Erythroblast (primary cell): ENCODE data around the gene RBMS1.

ENCODE experiments used
- DNase-seq, 2 experiments: peaks; one replicate each; lab custom pipeline; 2025; lab: John Stamatoyannopoulos, UW
- GATA1 ChIP-seq: IDR thresholded peaks from 2 replicates; pipeline ENCODE4 v1.6.1; 2011; ENCODE audit warnings: low read depth, mild to moderate bottlenecking, control low read depth, low read length, moderate library complexity
- POLR2A ChIP-seq: IDR thresholded peaks from 2 replicates; pipeline ENCODE4 v1.6.1; 2011; ENCODE audit warnings: mild to moderate bottlenecking, low read length

The RBMS1 gene

DNA sequence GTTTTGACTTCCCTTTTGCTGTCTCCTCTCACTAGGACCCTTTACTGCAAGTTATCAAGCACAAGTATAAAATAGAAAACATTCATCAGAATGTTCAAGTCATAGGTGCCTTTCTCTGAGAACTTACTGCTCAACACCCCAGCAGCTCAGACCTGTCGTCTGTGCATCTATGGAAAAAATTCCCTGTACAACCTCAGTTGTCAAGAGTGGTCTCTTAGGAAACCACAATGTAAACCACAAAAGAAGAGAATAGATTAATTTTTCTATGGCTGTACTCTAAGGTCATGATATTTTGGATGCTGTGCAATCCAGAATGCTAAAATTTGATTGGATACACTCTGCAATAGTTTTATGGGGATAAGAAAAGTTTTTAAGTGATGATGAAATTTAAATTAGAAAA, 84.1 kb downstream of the RBMS1 start:
- no peak for TF ChIP-seq POLR2A
- TF ChIP-seq GATA1, result no peak
- no peak for DNase-seq

DNA sequence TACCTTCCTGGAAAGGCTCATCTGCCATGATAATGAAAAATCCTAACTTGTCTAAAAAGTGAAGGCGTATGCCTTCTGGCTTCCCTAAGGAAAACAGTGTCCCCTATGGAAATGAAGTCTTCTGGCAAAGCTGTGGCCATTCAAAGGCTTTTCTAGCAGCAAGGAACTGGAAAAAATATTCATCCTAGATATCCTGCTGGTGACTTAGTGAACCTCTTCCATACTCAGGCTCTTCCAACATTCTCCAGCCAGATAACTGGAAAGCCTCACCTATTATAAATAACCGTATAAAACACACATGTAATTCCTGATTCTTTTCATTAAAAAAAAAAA, 84.7 kb downstream of the RBMS1 start:
- DNase-seq, result no peak
- TF ChIP-seq POLR2A (no peak), GATA1 (no peak)

DNA sequence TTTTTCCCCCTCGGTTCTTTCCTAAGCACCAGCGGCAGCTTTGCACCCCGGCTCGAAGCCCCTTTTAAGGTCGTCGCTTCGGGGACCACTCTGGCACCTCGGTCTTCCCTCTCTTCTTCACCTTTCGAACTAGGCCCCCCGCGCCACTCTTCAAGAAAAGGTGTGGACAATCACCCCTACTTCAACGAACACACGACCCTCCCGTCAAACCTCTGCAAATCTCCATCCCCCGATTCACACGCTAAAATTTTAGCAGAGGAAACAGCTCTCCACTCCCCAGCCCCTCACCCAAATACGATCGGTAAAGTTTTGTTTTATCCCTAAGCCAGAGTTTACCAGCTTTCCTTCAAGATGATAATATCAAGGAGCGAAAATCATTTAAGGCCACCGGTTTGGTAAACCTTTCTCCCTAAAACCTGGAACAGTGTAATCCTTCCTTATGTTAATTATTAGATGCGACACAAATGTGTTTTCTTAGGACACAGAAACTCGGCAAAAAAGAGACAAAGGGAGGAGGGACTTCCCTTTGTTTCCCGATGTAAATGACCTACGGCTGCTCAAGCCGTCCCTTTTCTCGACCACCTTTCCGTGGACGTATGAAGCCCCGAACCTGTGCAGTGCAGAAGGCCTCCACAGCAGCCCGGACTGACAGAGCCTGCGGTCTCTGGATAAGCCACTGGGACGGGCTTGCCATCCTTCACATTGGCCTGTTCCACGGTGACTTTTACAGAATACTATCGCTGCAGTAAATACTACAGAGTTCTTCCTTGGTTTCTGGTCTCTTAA, 85.2 kb downstream of the RBMS1 start:
- peak in 1 of 2 experiments; percentile 5 for DNase-seq
- TF ChIP-seq POLR2A (no peak), GATA1 (no peak)

DNA sequence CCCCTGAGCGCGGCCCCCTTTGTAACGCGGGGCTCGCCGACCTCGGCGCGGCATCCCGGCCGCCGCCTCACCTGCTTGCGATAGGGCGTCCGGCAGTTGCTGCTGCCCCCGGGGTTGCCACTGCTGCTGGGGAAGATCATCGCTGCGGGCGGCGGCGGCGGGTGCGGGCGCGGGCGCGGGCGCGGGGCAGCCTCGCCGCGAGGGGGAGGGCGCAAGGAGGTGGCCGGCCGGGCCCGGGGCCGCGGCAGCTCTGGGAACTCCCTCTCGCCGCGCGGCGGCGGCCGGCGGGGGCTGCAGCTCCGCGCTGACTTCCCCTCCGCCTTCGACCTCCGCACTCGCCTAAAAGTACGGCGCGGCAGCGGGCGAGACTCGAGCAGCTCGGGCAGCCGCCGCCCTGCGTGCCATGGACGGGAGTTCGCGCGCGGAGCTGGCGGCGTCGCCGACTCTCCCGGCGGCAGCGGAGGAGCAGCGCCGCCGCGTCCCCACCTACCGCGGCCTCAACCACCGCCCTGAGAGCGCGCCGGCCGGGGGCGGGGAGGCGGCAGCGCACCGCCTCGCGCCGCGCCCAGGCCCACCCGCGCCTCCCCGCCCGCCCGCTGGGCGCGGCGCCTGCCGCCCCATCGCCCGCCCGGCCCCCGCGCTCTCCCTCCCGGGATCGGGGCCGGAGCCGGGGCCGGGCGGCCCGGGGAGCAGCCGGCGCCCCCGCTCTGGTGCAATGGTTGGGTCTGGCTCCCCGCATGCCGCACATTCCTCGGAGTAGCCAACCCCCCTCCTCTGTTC, 86.0 kb downstream of the RBMS1 start:
- TF ChIP-seq GATA1, result no peak
- TF ChIP-seq POLR2A, result peak; percentile 45

DNA sequence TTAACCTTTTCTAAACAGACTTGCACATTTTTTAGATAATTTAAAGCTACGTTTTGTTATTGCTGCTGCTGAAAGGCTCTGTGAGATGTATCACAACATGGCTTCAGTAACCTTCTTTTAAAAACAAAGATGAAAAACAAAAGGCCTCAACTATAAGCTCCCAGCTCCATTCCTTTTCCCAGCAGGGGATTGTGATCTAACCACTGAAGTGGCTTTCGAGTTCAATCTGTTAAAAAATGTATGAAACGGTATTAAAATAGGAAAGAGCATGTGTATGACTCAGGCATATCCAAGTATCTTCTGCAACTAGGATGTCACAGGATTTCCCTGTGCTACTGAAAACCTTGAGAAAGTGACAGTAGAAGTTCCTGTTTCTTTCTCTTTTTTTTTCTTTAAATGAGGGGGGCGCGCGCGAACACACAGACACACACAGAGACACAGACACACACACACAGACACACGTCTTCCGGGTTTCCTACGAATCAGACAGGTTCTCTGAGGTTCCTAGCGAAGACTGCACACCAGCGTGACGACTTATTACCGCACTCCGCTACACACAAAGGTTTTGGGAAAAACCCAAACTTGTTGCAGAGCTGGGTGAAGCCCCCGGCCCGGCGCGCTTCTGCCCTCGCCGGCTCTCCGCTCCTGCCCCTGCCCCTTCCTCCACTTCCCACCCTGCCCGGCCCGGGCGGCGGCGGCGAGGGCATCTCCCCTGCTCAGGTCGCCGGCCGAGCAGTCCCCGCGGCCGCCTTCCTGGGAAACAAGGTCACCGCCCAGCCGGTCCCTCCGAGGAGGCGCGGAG, 86.8 kb downstream of the RBMS1 start:
- peak; percentile 71 to 76 for DNase-seq
- TF ChIP-seq POLR2A (peak; percentile 30), GATA1 (no peak)

More for the DNA sequence above, 86.0 kb downstream of the RBMS1 start:
- peak; percentile 83 to 86 for DNase-seq

DNA sequence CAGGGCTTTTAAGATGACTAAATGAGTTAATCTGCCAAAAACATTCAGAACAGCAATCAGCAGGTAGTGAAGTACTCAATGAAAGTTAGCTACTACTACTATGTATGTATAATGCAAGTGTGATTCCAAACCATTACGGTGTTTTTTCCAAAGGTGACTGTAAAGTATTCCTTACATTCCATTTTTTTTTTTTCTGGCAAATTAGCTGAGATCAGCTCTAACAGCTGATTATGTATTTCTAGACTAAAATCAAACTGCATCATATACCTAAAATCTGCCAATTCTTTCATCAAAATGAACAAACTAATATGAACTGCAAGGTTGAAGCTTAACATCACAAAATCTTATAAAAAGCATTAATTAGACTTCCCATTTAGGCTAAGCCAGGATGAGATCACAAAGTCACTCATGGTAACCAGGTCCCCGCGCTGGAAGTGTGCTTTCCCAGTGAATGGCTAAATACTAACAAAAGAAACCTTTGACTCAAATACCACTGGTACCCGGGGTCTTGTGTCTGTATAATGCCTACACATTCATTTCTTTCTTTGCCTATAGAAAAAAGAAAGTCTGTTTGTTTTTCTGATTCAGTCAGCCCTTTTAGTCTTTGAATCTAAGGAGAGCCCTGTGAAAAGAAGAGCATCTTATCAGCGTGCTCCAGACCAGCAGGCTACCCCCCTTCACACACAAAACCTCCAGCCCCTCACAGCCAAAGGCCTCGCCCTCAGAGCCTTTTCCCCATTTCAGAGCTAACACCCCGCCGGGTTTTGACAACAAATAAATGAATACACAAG, 88.3 kb downstream of the RBMS1 start:
- TF ChIP-seq GATA1 (no peak), POLR2A (no peak)
- peak; percentile 83 to 91 for DNase-seq

GRCh38 chr2:160402997-160403979, 90.3 kb downstream of the RBMS1 start:
- no peak for TF ChIP-seq GATA1
- no peak for TF ChIP-seq POLR2A
- DNase-seq, result peak; percentile 26 to 35

- DNase-seq, result no peak
- TF ChIP-seq GATA1 (no peak), POLR2A (no peak)
Measured at GRCh38 chr2:160402501-160402900, 91.1 kb downstream of the RBMS1 start.

GRCh38 chr2:160401895-160402294, 91.7 kb downstream of the RBMS1 start:
- no peak for TF ChIP-seq GATA1
- no peak for TF ChIP-seq POLR2A
- no peak for DNase-seq

GRCh38 chr2:160399880-160400279, 93.7 kb downstream of the RBMS1 start:
- TF ChIP-seq POLR2A (no peak), GATA1 (no peak)

GRCh38 chr2:160397530-160397865, 96.1 kb downstream of the RBMS1 start:
- TF ChIP-seq GATA1, result no peak
- no peak for TF ChIP-seq POLR2A
- DNase-seq, result no peak

More at GRCh38 chr2:160399880-160400279, 93.7 kb downstream of the RBMS1 start:
- DNase-seq, result no peak

DNA sequence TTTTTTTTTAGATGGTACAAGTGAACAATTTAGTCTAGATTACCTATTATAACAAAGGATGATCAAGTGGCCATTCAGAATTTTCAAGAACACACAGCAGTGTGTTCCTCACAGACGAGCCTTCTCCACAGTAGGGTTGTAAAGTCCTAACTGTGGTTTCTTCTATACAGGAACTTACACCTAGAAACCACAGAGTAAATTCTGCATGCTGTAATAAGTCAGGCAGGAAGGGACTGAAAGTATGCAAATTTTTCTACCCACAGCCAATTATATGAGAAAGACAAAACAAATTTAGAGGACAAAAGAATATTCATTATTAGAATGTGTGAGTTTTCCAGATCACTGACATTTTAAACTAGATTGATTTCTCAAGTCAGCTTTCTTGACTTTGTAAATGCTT, 99.5 kb downstream of the RBMS1 start:
- TF ChIP-seq GATA1 (no peak), POLR2A (no peak)
- no peak for DNase-seq

DNA sequence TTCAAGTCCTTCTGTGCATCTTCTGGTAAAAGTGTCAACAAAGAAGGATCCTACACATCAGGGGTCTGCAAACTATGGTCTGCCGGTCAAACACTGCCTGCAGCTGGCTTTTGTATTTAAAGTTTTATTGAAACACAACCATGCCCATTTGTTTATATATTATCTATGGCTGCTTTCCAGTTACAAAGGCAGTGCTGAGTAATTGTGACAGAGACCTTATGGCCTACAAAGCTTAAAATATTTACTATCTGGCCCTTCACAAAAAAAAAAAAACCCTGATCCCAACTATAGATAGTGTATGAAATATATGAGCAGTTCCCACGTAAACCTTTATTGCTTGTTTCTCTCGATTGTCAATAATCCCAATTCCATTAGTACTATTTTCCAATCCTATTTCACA, 101.4 kb downstream of the RBMS1 start:
- TF ChIP-seq GATA1 (no peak), POLR2A (no peak)
- no peak for DNase-seq
